CD4-positive, alpha-beta T cell treated with Interferon gamma for 1 hour (primary cell): ENCODE results near the gene NCK2.

Experiments used
- DNase-seq: peaks from one replicate; pipeline ENCODE4 v3.0.0-alpha.2; 2020

The NCK2 gene

GRCh38 chr2:105903051-105903674 lies 158.5 kb downstream of the NCK2 start:
- DNase-seq: no peak

GRCh38 chr2:105904938-105905337 lies 160.2 kb downstream of the NCK2 start:
- no peak for DNase-seq

GRCh38 chr2:105906481-105906880 lies 161.8 kb downstream of the NCK2 start:
- no peak for DNase-seq

- no peak for DNase-seq
Measured at GRCh38 chr2:105907184-105907583, 162.5 kb downstream of the NCK2 start.

GRCh38 chr2:105909215-105909614 lies 164.5 kb downstream of the NCK2 start:
- DNase-seq: no peak

GRCh38 chr2:105910497-105911238 lies 166.0 kb downstream of the NCK2 start:
- no peak for DNase-seq

- DNase-seq: no peak
Measured at GRCh38 chr2:105911425-105911824, 166.7 kb downstream of the NCK2 start.

- DNase-seq: no peak
Measured at GRCh38 chr2:105912081-105912480, 167.4 kb downstream of the NCK2 start.

- DNase-seq: no peak
Measured at GRCh38 chr2:105915005-105915558, 170.4 kb downstream of the NCK2 start.

- no peak for DNase-seq
Measured at GRCh38 chr2:105917226-105917625, 172.5 kb downstream of the NCK2 start.

- no peak for DNase-seq
Measured at GRCh38 chr2:105917688-105918087, 173.0 kb downstream of the NCK2 start.

- no peak for DNase-seq
Measured at GRCh38 chr2:105919191-105919811, 174.6 kb downstream of the NCK2 start.

- DNase-seq: peak; percentile 15
Measured at GRCh38 chr2:105919826-105920225, 175.1 kb downstream of the NCK2 start.

- DNase-seq: no peak
Measured at GRCh38 chr2:105924271-105924670, 179.6 kb downstream of the NCK2 start.

GRCh38 chr2:105924932-105925331 lies 180.2 kb downstream of the NCK2 start:
- no peak for DNase-seq

GRCh38 chr2:105925390-105925789 lies 180.7 kb downstream of the NCK2 start:
- no peak for DNase-seq

GRCh38 chr2:105926960-105927678 lies 182.4 kb downstream of the NCK2 start:
- peak; percentile 35 for DNase-seq

GRCh38 chr2:105928086-105928485 lies 183.4 kb downstream of the NCK2 start:
- DNase-seq: no peak

GRCh38 chr2:105928563-105928962 lies 183.9 kb downstream of the NCK2 start:
- no peak for DNase-seq

GRCh38 chr2:105929516-105929915 lies 184.8 kb downstream of the NCK2 start:
- peak; percentile 14 for DNase-seq

GRCh38 chr2:105932582-105932981 lies 187.9 kb downstream of the NCK2 start:
- no peak for DNase-seq

- no peak for DNase-seq
Measured at GRCh38 chr2:105933906-105934305, 189.2 kb downstream of the NCK2 start.

GRCh38 chr2:105934467-105934866 lies 189.8 kb downstream of the NCK2 start:
- DNase-seq: peak; percentile 2
